HG02678 (cell line): ENCODE results near the gene VPS35L.

Source experiments
- ATAC-seq: cut with Tn5 transposase; IDR thresholded peaks from one replicate; pipeline ENCODE4 v1.9.1; 2021; ENCODE audit warnings: mild to moderate bottlenecking, moderate library complexity; ENCODE audit not compliant: unreplicated experiment

Gene VPS35L

DNA sequence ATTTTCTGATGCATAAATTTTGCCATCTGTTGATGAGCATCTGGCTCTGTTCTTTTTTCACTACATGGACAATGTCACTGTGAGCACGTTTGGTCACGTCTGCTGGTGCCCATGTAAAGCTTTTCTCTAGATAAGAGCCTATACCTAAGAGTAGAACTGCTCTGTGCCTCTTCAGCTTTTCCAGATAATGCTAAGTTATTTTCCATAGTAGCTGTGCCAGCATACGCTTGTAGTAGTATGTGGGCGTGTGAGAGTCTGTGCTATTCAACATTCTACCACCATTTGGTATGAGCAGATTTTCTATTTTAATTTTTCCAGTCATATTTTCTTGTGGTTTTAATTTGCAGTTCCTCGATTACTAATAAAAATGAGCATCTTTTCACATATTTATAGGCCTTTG lies 33.2 kb downstream of the VPS35L start:
- ATAC-seq: no peak

DNA sequence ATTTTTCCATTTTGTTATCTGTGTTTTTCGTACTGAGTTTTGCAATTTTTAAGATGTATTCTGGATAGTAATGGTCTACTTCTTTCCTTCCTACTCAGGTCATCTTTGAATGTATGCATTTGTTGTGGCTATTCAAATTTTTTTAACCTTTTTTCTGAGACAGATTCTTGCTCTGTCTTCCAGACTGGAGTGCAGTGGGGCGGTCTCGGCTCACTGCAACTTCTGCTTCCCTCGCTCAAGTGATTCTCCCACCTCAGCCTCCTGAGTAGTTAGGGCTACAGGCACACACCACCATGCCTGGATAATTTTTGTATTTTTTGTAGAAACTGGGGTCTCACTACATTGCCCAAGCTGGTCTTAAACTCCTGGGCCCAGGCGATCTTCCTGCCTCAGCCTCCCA lies 33.6 kb downstream of the VPS35L start:
- ATAC-seq: no peak

DNA sequence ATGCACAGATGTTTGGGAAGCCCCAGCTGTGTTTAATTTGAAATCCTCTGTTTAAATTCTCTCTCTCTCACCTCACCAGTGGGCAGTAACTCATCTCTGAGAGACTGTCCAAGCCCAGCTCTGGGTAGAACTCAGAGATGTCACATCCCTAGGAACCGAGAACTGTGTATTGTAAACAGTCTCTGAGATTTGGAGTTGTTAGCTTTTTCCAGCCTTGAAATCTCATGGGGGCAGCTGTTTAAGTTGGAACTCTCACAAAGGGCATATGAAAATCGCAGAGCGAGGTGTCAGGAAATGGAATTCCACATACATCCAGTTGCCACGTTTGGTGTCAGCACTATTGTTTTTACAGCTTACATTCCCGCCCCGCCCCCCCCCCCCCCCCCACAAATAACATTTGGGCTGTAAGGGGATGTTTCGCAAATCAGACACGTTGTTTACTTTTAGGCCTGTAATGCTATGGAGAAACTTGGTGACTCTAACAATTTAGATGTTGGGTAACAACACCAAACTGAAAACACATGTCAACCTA lies 34.3 kb downstream of the VPS35L start:
- ATAC-seq: no peak

DNA sequence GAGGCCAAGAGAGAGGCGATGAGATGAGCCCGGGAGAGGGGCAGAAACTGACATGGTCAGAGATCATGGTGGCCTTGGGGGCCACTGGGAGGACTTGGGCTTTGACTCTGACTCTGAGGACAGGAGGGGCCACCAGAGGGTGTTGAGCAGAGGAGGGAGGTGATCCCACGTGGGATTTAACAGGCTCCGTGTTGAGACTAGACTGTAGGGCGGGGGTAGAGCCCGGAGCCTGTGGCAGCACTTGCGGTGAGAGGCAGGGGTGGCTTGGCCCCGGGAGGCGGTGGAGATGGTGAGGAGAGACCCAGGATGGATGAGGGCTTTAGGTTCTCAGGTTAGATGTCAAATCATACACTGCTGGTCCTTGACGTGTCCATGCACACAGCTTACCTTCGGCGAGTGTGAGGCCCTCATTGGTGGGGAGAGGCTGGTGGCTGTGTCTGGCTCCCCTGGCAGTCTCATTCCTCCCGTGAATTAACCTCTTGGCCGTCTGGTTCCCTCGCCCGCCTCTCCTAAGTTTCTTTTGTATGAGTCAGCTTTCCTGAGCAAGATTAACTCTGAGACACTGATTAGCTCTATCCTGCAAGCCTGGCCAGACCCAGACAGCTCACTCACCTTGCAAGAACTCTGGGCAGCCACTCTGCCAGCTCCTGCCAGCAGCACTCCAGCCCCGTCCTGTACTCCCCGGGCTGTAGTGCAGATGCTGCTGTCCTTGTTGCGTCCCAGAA lies 39.7 kb downstream of the VPS35L start:
- ATAC-seq: no peak

DNA sequence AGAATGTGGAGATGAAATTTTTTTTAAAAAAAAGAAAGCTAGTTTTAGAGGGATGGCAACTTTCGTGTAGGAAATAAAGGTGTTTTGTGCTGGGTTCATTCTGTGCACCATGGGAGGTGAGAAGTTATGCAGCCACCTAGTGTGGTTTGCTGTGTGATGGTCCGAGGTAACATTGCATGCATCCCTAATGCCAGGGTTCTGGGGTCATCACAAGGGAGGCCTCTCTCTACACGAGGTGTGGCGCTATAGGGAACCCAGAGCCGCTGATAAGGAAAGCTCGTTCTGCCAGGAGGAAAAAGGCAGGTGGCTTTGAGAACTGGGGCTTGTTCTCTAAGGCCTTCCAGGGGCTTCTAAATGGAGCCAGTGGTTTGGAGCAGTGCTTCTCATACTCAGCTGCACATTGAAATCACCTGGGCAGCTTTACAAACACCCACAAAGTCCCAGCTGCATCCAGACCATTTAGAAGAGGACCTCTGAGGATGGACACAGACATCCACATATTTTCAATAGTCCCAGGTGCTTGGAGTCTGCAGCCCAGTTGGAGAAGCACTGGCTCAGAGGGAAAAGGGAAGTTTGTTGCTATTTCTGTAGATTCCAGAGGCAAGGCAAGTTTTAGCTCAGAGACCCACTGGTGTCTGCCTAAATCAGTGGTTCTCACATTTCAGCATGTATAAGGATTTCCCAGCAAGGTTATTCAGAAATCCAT lies 43.5 kb downstream of the VPS35L start:
- ATAC-seq: no peak

DNA sequence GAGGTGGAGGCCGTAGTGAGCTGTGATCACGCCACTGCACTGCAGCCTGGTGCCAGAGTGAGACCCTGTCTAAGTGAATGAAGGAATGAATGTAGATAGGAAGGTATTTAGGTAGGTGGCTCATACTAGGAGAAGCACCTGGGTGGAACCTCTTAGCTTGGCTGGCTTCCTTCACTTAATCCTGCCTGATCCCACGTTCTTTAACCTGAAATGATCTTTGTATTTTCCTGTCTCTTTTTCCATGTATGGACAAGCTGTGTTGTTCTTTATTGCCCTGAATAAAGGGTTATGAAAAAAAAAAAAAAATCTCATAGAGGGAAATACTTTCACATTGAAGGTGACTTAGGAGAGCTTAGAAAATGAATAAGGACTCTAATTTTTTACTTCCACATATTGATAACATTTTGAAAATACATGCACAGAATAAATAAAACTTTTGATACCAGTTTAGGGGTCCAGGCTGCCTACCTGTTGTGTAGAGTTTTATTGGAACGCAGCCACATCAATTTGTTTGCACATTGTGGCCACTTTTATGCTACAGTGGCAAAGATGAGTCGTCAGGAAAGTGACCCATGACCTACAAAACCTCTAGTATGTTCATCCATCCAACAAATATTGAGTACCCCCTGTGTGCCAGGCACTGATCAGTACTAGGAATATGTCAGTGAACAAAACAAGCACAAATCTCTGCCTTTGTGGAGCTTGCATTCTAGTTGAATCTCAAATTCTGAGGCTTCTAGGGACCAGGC lies 44.6 kb downstream of the VPS35L start:
- no peak for ATAC-seq

DNA sequence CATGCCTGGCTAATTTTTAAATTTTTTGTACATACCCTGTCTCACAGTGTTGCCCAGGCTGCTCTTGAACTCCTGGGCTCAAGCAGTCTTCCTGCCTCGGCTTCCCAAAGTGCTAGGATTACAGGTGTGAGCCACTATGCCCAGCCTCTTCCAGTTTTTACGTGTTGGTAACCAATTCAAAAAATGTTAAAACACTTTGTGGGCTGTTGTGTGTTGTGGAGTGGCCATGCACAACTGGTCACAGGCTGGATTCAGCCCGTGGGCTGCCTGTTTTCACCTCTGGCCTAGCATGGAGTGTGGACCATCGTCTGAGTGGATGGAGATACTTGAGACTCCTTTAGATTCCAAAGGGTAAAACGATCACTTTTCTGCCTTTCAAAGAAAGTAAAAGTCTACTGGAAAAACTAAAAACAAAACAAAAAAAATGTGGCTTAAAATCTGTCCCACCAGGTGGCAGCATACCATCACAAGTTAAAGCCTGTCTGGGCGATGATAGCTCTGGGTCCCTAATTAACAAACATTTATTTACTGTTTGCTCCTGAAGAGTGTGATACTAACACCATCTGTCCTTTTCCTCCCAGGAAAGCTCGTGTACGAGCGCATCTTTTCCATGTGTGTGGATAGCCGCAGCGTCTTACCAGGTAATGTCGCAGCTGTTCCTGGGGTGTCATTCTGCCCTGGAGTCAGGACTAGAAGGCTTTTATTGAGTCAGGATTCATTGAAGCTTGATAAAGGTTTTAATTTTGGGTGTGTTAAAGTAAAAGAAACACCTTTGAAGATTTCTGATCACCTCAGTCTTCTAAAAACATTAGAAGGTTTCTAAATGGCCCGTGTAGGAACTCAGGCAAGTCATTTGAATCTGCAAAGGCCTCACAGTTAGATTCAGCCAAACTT lies 45.8 kb downstream of the VPS35L start:
- ATAC-seq: no peak

DNA sequence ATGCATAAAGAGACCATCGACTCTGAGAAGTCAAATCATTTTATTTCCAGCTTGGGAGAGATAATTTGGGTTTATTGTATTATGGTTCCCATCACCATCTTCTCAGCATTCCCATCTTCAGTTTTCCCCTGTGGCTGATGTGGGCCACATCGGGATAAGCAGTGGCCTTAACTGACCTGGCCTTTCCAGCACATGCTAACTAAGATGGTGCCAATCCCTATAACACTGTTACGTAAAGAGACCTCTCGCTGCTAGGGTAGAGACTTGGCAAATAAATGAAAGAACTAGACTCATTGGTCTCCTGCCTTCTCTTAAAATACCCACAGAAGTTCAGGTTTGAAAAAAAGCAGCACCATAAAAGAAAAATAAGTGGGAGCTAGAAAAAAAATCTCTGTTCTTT lies 49.4 kb downstream of the VPS35L start:
- ATAC-seq: no peak

DNA sequence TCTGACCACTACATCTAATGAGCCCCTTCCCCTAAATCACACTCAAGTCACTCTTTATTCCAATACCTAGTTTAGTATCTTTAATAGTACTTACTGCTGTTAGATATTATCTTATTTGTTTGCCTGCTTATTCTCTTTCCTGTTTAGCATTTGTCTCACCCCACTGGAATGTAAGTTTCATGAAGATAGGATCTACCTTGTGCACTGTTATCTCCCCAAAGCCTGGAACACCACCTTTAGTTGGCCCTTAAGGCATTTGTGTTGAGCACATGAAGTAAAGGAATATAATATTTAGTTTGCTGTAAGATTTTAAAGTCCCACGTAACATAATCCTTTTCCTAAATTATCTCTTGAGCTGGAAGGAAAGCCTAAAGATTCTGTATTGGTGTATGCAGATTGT lies 50.2 kb downstream of the VPS35L start:
- ATAC-seq: no peak

DNA sequence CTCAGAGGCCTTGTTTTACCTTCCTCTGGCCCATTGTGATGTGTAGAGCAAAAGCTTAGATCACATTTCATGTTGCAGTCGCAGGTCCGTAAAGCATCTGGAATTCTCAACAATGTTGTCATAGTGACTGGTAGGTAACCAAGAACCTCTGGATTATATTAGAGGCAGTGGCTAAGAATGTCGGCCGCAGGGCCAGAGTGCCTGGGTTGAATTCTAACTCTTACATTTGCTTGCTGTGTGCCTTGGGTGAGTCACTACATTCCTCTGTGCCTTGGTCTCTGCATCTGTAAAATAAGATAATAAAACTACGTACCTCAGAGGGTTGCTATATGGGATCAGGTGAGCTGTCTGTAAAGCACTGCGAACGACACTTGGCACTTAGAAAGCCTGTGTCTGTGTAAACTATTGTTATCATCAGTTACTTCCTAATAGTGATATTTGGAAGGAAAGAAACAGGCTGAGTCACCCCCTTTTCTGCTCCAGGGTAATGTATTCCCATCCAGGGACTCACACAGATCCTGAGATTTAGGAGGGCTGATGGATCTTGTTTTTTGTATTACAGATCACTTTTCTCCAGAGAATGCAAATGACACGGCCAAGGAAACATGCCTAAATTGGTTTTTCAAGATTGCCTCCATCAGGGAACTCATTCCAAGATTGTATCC lies 52.2 kb downstream of the VPS35L start:
- no peak for ATAC-seq

DNA sequence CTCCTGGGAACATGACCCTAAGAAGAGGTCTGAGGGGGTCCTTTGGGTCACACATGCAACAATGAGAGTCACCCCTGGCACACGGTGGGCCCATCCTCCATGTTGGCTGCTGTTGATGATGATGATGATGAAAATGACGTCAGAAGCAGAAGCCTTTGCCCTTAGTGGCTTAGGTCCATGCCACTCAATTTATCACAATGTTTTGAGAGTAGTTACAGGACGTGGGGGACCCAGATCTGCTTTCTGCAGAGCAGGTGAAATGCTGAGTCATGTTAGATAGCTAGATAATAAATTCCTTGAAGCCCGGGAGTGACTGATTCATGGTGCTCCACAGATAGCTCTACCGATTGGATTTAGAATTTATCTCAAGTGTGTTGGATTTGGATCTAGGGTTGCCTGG lies 53.9 kb downstream of the VPS35L start:
- ATAC-seq: no peak

DNA sequence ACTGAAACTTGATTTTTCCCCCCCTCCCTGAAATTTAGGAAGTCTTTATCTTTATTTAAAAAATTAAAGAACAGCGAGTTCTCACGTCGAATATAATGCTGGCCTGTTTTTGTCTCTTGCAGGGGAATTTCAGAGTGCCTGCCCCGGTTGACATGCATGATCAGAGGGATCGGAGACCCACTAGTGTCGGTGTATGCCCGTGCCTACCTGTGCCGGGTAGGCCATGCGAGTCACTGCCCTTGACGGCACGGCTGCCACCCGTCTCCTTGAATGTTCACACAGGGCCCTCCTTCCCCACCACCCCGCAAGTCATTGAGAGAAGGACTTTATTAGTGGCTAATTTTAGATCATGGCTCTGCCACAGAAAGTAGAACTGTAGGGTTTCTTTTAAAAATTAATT lies 54.7 kb downstream of the VPS35L start:
- no peak for ATAC-seq

DNA sequence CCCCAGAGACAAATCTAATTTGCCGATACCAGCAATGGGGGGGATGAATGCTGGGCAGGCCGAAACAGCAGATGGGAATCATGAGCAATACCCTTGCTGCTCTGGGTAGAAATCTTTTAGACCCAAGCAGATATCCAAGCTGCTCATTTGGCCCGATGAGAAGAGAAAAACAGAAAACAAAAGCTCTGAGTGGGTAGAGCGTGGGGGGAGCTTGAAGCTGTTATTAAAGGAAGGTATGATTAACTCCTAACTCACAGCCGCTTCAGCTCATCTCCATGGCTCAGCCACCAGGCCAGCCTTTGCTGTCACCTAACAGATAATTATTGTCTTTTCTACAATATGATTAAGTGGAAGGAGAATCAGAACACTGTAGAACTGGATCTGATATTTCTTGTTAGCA lies 58.3 kb downstream of the VPS35L start:
- no peak for ATAC-seq

DNA sequence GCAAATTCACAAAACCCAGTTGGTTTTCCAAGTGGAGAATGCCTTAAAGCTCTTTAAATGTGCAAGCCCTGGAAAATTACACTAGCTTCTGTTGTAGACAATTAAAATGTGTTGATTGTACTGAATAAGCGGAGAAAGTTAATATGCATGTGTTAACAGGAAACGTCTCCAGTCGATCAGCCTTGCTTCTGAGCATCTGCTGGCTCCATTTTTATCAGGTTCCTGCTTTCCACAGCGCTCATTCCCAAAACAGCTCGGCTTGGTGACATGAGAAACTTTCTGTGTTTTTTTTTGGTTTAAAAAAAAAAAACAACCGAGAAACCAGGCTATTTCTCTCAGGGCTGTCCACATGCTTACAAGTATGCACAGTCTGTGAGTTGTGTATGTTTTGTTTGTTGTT lies 60.7 kb downstream of the VPS35L start:
- ATAC-seq: no peak

DNA sequence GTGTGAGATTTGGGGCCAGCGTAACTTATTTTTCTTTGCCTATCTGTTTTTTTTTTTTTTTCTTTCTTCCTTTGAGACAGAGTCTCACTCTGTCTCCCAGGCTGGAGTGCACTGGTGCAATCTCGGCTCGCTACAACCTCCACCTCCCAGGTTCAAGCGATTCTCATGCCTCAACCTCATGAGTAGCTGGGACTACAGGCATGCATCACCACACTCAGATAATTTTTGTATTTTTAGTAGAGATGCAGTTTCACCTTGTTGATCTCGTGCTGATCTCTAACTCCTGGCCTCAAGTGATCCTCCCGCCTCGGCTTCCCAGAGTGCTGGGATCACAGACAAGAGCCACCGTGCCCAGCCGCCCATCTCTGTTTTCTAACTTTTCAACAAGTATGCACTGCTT lies 63.4 kb downstream of the VPS35L start:
- ATAC-seq: no peak

DNA sequence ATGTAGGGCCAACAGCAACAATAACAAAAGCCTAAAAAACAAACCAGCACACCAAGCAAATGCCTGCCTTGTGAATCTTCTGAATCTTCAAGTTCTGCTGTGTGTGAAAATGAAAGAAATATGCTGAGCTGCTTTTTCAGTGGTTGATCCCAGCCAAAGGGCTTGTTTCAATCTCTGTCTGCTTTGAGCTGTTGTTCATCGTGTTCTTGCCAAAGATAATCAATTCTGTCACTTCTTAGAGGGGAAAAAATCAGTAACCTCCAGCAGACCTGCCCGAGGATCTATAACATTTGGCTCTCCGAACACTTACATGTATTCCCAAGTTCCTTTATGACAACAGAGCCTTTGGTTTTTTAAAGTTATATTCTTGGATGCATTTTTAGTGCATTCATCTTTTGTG lies 65.9 kb downstream of the VPS35L start:
- ATAC-seq: no peak

DNA sequence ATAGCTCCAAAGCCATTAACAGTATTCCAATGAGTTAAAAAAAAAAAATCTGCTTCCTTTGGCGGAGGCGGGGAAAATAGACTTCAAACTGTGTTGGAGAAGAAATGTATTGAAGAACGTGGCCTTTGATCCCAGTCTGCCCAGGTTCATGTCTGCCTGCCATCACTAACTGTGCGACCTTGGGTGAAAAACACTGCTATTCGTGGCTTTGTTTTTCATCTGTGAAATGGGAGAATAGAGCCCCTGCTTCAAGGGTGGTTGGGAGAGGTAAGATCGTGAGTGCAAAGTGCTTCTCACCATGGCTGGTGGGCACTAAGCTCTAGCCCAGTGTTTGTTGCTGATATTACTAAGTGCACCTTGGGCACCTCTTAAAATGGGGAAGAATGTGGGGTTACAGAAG lies 69.5 kb downstream of the VPS35L start:
- no peak for ATAC-seq

DNA sequence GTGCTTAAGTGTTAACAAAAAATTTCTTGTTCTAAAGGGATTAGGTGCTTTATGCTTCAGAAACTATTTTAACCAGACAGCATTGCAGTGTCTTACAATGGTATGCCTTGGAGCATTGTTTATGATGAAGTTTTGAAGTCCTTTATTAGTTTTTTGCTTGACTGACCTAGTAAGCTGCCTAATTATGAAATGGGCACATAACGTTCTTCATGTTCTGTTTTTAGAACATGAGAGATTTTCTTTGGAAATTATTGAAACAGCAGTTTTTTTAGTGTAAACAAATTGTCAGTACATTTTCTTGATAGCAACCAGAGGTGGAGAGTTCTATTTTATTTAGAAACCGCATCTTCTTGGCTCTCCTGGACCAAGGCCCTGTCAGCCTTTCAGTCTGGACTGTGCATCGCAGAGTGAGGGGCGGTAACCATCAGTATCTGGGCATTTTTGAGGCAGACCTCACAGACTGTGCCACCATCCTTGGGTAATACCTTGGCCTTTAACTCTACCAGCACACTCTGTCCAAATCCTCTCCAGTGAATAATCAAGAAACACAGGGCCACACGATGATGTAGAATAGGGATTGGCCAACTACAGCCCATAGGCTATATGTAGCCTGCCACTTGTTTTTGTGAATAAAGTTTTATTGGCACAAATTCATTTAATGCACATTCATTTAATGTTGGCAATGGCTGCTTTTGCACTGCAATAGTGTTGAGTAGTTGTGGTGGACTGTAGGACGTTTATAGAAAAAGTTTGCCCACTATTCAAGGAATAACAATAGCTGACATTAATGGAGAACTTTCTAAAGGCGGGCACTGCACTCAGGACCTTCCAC lies 81.1 kb downstream of the VPS35L start:
- ATAC-seq: no peak

DNA sequence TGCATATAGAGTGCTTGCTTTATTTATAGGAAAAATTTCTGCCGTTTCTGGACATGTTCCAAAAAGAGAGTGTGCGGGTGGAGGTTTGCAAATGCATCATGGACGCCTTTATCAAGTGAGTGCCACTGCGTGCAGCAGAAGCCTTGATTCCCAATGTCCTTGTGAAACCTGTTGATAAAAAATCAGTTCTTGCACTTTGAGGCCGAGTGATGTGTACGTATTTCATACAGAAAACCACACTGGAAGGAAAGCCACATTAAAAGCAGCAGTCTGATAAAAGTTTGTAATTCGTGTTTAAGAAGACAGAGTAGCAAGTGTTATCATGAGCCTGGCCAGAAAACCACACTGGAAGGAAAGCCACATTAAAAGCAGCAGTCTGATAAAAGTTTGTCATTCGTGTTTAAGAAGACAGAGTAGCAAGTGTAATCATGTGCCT lies 84.5 kb downstream of the VPS35L start:
- ATAC-seq: no peak
